Ishikawa (cell line): ENCODE measurements around the gene LDAF1.

ENCODE experiments used
- CEBPB ChIP-seq: IDR thresholded peaks from 2 replicates; pipeline ENCODE4 v1.6.1; 2012
- CREB1 ChIP-seq: IDR thresholded peaks from 2 replicates; pipeline ENCODE4 v1.6.1; 2012; ENCODE audit warnings: low read depth
- EGR1 ChIP-seq: IDR thresholded peaks from 2 replicates; pipeline ENCODE4 v1.6.1; 2012
- EP300 ChIP-seq: IDR thresholded peaks from 2 replicates; pipeline ENCODE4 v1.6.1; 2012; ENCODE audit warnings: borderline replicate concordance
- FOXM1 ChIP-seq: IDR thresholded peaks from 2 replicates; pipeline ENCODE4 v1.6.1; 2012; ENCODE audit warnings: low read depth, borderline replicate concordance
- MAX ChIP-seq: IDR thresholded peaks from 2 replicates; pipeline ENCODE4 v1.6.1; 2012
- NFIC ChIP-seq: IDR thresholded peaks from 2 replicates; pipeline ENCODE4 v1.6.1; 2012
- RAD21 ChIP-seq: IDR thresholded peaks from 2 replicates; pipeline ENCODE4 v1.6.1; 2012; ENCODE audit warnings: low read depth
- REST ChIP-seq: IDR thresholded peaks from 2 replicates; pipeline ENCODE4 v1.6.1; 2012; ENCODE audit warnings: low read depth, mild to moderate bottlenecking
- TAF1 ChIP-seq: IDR thresholded peaks from 2 replicates; pipeline ENCODE4 v1.6.1; 2012; ENCODE audit warnings: low read depth, mild to moderate bottlenecking
- TCF12 ChIP-seq: IDR thresholded peaks from 2 replicates; pipeline ENCODE4 v1.6.1; 2012; ENCODE audit warnings: low read depth
- TEAD4 ChIP-seq: IDR thresholded peaks from 2 replicates; pipeline ENCODE4 v1.6.1; 2012
- USF1 ChIP-seq: IDR thresholded peaks from 2 replicates; pipeline ENCODE4 v1.6.1; 2012
- YY1 ChIP-seq: IDR thresholded peaks from 2 replicates; pipeline ENCODE4 v1.6.1; 2012; ENCODE audit warnings: low read depth
- ZBTB7A ChIP-seq: IDR thresholded peaks from 2 replicates; pipeline ENCODE4 v1.6.1; 2012; ENCODE audit warnings: low read depth

LDAF1 gene

GRCh38 chr16:21192991-21193390 is 34.5 kb downstream of the LDAF1 start:
- TF ChIP-seq EGR1 (no peak), USF1 (no peak), RAD21 (no peak), FOXM1 (no peak), ZBTB7A (no peak), EP300 (no peak), NFIC (no peak), MAX (no peak), TCF12 (no peak), CEBPB (no peak), CREB1 (no peak), TAF1 (no peak), YY1 (no peak), TEAD4 (no peak), REST (no peak)

GRCh38 chr16:21194771-21195301 is 36.4 kb downstream of the LDAF1 start:
- TF ChIP-seq TEAD4, result no peak
- TF ChIP-seq NFIC, result no peak
- no peak for TF ChIP-seq EGR1
- TF ChIP-seq YY1, result no peak
- no peak for TF ChIP-seq MAX
- no peak for TF ChIP-seq RAD21
- TF ChIP-seq EP300, result no peak
- TF ChIP-seq TCF12, result no peak
- no peak for TF ChIP-seq CEBPB
- no peak for TF ChIP-seq ZBTB7A
- TF ChIP-seq CREB1, result no peak
- TF ChIP-seq USF1, result no peak

- no peak for TF ChIP-seq CREB1
- TF ChIP-seq TEAD4, result no peak
- TF ChIP-seq TAF1, result no peak
- no peak for TF ChIP-seq FOXM1
- no peak for TF ChIP-seq RAD21
- no peak for TF ChIP-seq NFIC
- TF ChIP-seq EP300, result no peak
- no peak for TF ChIP-seq EGR1
- no peak for TF ChIP-seq CEBPB
- TF ChIP-seq YY1, result no peak
- no peak for TF ChIP-seq MAX
- no peak for TF ChIP-seq TCF12
- TF ChIP-seq USF1, result no peak
- no peak for TF ChIP-seq ZBTB7A
These were observed 38.6 kb downstream of the LDAF1 start for GRCh38 chr16:21197112-21197511.

GRCh38 chr16:21197621-21198020 is 39.1 kb downstream of the LDAF1 start:
- TF ChIP-seq TEAD4 (no peak), ZBTB7A (no peak), YY1 (no peak), TAF1 (no peak), NFIC (no peak), USF1 (no peak), CREB1 (no peak), CEBPB (no peak)

GRCh38 chr16:21199607-21200218 is 41.2 kb downstream of the LDAF1 start:
- TF ChIP-seq CREB1, result no peak
- no peak for TF ChIP-seq TCF12
- no peak for TF ChIP-seq TAF1
- TF ChIP-seq CEBPB, result no peak
- TF ChIP-seq RAD21, result no peak
- no peak for TF ChIP-seq REST
- no peak for TF ChIP-seq NFIC
- TF ChIP-seq EP300, result no peak
- no peak for TF ChIP-seq ZBTB7A
- TF ChIP-seq MAX, result no peak
- no peak for TF ChIP-seq FOXM1
- no peak for TF ChIP-seq USF1
